ENCODE data around the gene HYI.

DNA sequence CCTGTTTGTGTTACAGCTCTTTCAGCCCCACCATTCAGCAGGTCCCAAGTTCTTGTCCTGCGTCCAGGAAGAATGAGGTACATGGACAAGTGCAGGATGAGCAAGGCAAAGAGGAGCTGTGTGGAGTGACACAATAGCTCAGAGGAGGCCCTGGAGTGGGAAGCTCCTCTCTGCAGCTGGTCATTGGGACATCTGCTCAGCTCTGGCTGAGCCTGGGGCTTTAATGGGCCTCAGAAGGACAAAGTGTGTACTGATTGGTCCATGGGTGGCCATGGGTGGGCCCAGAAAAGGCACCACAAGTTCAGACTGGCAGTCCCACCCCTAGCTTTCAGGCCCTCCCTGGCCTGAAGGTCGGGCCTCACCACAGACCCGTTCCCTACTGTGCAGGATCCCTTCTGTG is 14.7 kb upstream of the HYI start:
- no peak for TF ChIP-seq POLR2A (IDR thresholded peaks at IDR 0.05; ENCODE audit: low read length)
- no peak for TF ChIP-seq CTCF (IDR thresholded peaks at IDR 0.05)
- TF ChIP-seq, protein P1, sequence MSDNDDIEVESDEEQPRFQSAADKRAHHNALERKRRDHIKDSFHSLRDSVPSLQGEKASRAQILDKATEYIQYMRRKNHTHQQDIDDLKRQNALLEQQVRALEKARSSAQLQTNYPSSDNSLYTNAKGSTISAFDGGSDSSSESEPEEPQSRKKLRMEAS (IDR thresholded peaks at IDR 0.05), result no peak
- TF ChIP-seq JUNB (IDR thresholded peaks at IDR 0.05), result no peak
- no peak for TF ChIP-seq JUN (IDR thresholded peaks at IDR 0.05)
- no peak for TF ChIP-seq BCL3 (IDR thresholded peaks at IDR 0.05)
- no peak for TF ChIP-seq HMGXB4 (CRISPR knock-in tag; IDR thresholded peaks at IDR 0.05; ENCODE audit: borderline replicate concordance)
- TF ChIP-seq BHLHE40 (IDR thresholded peaks at IDR 0.05; ENCODE audit: low read depth, low read length), result no peak
- no peak for TF ChIP-seq HOXA7 (CRISPR knock-in tag; IDR thresholded peaks at IDR 0.05)
- TF ChIP-seq MYC (IDR thresholded peaks at IDR 0.05; ENCODE audit: borderline replicate concordance, low read length), result no peak
- TF ChIP-seq HOXB13 (CRISPR knock-in tag; IDR thresholded peaks at IDR 0.05; ENCODE audit: low read depth), result no peak
- TF ChIP-seq EP300 (IDR thresholded peaks at IDR 0.05), result no peak
- TF ChIP-seq ESRRA (IDR thresholded peaks at IDR 0.05; ENCODE audit: borderline replicate concordance, low read length), result no peak

Measured in A549 (cell line).